Ramos (cell line): Measurements from ENCODE around the gene CDRT15.
"Not testable (repeated sequence)": the region's sequence is repeated elsewhere in the genome, so short reads cannot be mapped to it uniquely, and the experiment has no call there.

Experiments
- in situ Hi-C: fragments of 300-500 bp; cut with MboI; formaldehyde crosslinking; loops from one replicate; pipeline ENCODE4 v1.14.3; 2022; ENCODE audit warnings: low sequenced_read_pairs; ENCODE audit not compliant: unreplicated experiment

The CDRT15 gene

DNA sequence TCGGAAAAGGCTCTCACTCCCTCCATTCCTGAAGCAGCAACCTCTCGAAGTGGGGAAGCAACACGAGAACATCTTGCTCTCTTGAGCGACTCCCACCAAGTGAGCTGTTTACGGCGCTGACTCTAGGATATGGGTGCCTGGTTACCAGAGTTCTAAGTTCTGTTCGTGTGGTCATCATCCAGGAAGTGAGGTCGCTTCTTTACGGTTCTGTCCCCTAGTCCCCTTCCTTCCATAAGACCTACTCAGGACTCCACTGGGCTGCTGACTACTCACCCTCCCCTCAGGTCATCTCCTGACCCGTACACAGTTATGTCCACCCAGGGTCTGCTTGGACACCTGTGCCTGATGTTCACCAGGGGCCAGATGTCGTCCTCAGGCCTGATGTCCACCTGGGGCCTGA is at the start of gene CDRT15:
Gene CDRT15 (minus strand): TSS at position 101 of the 400 bp plus-strand sequence. CDS start 29 bp downstream, at position 72.
- in situ Hi-C loops: not testable (repeated sequence)

DNA sequence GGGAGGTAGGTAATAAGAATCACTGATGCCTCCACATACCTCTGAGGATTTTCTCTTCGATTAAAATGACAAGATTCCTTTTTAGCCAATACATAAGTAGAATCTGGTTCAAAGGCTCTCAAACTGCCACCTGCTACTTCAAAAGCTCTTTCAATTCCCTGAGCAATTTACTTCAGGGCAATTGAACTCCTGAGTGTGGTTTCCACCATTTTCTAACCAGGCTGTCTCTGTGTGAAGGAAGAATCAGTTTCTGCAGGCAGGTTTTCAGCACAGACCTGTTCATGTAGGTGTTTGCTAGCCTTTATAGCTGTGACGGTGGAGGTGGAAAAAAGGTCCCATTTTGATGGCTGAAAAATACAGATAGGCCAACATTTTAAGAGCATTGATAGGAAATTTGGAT is 46.1 kb upstream of the CDRT15 start:
- in situ Hi-C loops: no loop called here

DNA sequence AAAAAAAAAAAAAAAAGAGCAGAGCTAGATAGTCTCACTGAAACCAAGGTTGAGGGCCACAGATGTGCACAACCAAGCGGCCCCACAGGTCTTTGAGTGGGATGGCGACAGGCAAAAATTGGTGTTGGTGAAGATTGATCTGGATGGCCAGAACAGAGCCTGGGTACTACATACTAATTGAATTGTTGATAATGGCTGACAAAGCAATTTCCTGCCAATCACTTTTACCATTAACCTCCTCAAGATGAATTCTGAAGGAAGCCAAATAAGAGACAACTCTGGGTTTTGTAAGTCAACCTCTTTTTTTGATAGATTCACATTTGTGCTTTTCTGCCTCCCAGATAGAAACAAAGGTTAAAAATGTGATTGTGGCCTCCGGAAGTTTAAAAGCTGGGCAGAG is 44.9 kb upstream of the CDRT15 start:
- in situ Hi-C loops: no loop called here

DNA sequence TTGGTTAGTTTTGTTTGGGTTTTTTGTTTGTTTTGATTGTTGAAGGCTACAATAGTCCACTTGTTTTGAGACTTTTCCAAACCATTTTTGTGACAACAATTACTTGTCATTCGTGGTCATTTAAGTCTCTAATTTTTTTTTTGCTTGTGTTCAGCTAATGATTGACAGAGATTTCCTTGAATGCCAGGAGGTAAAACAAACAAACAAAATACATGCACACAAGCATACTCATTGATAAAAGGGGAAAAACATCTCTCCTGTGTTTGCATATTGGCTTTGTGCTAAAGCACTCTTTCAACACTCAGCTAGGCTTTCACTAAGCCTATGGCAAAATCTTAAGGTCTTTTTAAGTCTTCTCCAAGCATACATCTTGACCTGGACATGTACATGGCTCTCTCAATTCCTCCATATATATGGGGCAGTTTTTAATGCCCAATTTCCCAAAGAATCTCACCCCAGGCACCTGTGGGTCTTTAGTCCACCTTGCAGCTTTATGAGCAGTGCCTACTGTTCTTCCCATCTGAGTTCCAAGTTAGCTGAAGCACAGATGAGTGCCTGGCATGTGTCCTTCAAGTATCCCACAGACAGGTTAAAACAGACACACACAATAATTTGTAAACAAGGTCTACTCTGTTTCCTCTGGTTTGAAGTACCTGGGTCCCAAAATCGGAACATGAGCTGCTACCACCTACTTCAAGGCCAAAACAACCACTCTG is 40.0 kb upstream of the CDRT15 start:
- in situ Hi-C loops: no loop called here

DNA sequence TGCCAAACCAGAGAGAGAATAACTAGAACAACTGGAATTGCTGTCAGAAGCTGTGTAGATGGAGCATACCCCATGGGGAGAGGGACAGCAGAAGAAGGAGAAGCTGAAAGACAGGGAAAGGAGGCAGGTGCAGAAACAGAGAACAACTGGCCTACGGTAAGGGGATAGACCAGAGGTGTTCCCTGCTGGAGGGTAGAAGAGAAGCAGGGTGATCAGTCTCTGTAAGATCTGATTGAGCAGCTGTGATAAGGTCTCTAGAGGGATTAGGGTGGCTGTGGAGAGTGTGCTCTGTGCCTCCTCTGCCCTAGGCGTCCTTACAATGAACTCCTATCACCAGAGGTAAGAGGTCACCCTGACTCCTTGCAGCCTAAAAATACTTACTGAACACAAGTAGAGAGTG is 33.8 kb upstream of the CDRT15 start:
- in situ Hi-C loops: no loop called here

DNA sequence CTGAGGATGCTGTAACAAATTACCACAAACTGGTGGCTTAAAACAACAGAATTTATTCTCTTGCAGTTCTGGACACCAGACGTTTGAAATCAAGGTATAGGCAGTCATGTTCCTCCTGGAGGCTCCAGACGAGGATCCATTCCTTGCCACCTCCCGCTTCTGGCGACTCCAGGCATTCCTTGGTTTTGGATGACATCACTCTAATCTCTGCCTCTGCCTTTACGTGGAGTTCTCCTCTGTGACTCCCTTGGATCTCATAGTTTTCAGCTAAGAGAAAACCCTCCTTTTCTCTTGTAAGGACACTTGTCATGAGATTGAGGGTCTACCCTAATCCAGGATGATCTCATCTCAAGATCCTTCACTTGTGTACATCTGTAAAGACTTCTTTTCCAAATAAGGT is 32.8 kb upstream of the CDRT15 start:
- in situ Hi-C loops: no loop called here

DNA sequence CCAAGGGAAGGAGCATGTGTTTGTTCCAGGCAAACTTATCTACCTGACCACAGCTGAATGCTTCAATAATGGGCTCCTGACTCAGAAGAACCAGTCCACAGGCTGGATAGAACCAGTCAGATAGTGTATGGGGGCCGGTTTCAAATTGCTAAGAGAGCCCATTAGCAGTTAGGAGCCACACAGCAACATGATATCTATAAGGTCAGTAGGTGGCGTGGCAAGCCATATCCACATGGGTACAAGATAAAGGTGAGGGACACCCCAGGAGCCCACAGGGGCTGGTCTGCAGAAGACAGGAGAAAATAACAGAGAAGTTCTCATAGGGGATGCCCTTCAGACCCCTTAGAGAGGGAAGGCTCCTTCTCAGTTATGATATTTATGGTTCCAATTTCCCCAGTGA is 31.6 kb upstream of the CDRT15 start:
- in situ Hi-C loops: no loop called here

DNA sequence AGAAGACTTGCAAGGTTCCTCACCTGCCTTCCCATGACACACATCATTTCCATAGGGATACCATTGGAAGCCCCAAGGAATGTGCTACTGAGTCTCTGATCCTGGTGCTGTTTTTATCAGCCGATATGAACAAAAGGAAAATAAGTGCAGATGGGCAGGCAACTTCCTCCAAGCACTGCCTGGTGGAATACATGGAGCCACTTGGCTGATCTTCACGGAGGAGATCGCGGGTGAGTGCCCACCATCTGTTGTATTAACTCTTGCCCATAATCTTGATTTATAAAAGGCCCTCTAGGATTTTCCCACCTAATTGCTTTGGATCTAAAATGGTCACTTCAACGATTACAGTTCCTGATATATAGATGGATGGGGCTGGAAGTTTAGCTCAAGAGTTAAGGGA is 24.7 kb upstream of the CDRT15 start:
- in situ Hi-C loops: no loop called here

DNA sequence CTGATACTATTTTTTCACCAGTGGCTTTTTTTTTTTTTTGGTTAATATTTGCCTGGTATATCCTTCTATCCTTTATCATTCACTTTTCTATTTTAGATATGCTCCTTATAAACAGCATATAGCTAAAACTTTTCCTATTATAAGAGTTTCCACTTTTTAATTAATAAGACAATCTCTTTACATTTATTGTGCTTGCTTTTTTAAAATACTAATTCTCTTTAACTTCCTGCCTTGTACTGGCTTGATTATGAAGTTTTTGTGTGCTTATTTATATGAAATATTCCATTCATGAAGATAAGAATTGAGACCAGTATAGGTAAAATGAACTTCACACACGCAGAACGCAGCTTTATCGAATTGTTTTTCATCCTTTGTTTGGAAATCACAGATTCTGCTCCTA is 9.0 kb upstream of the CDRT15 start:
- in situ Hi-C loops: no loop called here

DNA sequence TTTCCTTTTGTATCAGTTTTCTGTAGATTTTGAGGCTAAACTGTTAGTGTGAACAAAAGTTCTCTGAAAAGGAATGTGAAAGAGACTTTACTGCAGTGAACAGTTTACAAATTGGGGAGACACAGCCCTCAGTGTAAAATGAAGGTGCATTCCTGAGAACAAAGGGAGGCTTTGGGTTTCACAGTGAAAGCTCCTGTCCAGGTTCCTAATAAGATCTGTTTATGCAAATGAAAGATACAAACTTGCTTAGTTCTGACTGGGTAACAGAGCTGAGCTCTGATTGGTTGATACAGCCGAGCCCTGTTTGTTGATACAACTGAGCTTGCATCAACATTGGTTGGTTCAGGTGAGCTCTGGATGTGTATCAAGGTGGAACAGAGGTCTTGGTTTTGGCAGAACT is 8.3 kb upstream of the CDRT15 start:
- in situ Hi-C loops: no loop called here

DNA sequence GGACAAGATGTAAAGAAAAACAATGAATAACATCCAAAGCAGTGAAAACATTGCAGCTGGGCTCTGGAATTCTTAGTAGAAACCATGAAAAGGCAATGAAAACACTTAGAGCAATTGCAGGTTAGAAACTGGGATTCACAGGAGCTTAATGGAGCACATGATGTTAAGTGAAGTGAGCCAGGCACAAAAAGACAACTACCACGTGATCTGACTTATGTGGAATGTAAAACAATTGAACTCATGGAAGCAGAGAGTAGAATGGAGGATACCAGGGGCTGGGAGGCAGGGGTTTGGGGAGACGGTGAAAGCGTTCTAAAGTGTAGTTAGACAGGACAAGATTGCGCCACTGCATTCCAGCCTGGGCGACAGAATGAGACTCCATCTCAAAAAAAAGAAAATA is 2.6 kb upstream of the CDRT15 start:
- in situ Hi-C loops: not testable (repeated sequence)

DNA sequence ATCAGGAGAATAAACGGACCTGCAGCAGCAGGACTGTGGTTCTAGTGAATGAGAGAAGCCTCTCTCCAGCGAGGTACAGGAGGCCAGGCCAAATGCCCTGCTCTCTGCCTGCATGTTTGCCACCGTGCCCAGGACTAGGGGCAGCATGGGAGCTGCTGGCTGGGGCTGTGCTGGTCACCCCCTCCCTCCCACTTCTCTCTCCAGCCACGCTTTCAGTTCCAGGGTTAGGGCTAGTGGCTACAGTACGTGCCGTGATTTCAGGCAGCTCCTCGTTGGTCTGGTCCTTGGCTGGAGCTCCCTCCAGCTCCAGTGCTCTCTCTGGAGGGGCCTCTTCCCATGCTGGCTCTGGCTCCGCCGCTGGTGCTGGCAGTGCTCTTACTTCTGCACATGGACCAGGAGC is 630 bp downstream of the CDRT15 start:
- in situ Hi-C loops: not testable (repeated sequence)

DNA sequence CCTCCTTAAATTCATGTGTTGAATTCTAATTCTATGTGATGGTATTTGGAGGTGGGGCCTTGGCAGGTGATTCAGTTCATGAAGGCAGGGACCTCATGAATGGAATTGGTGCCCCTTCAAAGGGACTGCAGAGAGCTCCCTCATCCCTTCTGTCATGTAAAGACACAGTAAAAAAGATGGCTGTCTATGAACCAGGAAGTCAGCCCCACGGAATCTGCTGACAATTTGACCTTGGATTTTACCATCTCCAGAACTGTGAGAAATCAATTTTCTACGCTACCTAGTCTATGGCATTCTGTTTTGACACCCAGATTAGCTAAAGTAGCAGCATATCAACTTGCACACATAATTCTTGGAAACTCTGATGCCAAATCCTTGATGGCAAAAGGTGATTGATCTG is 1.6 kb downstream of the CDRT15 start:
- in situ Hi-C loops: not testable (repeated sequence)

DNA sequence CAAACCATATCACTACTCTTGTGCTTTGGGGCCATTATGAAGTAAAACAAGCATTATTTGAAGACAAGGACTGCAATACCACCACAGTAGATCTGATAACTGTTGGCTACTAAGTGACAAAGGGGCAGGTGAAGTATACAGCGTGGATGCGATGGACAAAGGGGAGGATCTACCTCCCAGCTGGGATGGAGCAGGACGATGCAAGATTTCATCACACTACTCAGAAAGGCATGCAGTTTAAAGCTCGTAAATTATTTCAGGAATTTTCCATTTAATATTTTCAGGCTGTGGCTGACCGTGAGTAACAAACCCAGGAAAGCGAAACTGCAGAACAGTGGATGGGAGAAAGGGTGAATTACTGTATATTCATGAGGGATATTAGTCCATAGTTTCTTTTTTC is 5.5 kb downstream of the CDRT15 start:
- in situ Hi-C loops: not testable (repeated sequence)

DNA sequence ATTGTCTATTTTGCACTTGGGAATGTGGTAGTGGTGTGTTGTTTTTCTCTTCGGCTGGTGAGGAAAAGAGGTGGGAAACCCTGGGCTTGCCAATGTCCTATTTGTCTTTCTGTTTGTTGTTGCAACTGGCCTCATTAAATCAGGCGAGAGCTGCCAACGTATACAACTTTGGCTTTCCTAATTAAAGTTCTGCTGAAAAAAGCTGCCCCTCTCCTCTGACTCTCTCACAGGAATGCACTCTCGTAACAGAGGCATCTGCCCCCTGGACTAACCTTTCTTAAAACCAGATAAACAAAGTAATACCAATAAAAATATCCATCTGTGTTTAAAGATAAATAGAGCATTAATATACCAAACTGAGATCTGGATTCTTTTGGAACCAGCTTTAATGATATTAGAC is 7.8 kb downstream of the CDRT15 start:
- in situ Hi-C loops: no loop called here

DNA sequence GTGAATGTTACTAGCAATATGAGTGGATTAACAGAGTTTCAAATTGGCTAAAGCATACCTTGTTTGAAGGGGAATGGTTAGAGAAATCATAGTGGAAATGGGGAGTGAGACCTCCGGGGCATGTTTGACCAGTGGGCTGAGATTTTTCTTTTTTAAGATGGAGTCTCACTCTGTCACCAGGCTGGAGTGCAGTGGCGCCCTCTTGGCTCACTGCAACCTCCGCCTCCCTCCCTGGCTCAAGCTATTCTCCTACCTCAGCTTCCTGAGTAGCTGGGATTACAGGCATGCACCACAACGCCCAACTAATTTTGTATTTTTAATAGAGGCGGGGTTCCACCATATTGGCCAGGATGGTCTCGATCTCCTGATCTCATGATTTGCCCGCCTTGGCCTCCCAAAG is 9.6 kb downstream of the CDRT15 start:
- in situ Hi-C loops: no loop called here

DNA sequence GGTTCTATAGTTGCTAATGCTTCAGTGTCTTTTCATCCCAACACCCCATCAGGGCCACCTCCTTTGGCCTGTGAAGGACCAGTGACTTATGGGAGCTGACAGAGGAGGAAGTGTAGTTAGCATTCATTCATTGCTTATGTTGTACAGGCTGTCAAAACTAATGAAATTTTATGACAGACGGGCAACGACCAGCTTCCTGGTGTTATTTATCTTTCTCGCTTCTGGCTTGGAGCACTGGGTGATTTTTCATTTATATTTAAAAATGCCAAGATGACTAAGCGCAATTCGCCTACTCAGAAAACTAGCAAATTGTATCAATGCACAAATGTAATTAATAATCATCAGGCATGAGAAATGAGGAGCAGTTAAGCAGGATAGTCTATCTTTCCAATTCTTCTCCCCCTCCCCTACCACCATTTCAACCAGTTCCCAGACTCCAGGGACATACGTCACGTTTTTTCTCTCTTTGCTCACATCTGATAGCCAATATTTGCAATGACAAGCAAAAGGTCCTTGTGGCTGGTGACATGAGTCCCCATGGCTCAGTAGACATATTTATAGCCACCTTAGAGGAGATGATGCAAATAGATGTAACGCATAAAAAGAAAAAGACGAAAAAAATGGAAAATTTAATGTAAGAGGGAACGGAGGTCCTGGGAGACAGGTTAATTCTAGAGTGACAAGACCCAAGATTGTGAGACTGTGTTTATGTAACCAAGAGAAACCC is 11.2 kb downstream of the CDRT15 start:
- in situ Hi-C loops: no loop called here

DNA sequence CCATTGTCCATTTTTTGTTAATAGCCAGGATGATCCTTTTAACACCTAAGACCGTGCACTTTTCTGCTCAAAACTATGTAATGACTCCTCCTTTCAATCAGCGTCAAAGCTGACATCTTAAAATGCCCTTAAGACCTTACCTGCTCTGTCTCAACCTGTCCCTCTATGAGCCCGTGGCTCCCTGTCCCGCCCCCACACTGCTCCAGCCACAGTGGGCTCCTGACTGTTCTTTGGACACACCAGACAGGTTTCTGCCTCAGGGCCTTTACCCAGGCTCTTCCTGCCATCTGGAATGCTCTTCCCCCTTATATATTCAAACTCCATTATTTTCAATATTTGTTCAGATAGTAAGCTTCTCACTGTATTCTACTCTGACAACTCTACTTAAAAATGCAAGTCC is 14.1 kb downstream of the CDRT15 start:
- in situ Hi-C loops: no loop called here

DNA sequence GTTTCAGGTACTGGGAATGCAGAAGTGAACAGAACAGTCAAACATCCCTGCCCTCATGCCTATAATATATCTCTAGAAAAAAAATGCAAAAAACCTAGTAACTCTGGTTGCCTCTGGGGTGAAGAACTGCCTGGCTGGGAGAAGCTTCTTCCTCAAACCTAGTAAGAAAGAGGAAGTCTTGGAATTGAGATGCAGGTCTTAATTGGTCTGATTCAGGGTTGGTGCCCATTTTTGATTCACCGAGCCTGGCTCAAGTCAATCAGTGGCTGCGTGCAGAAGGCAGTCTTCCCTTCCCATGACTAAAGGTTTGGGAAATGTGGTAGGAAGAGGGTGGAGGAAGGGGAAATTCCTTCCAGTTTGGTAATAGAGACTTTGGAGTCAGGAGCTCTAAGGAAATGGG is 22.4 kb downstream of the CDRT15 start:
- in situ Hi-C loops: no loop called here

DNA sequence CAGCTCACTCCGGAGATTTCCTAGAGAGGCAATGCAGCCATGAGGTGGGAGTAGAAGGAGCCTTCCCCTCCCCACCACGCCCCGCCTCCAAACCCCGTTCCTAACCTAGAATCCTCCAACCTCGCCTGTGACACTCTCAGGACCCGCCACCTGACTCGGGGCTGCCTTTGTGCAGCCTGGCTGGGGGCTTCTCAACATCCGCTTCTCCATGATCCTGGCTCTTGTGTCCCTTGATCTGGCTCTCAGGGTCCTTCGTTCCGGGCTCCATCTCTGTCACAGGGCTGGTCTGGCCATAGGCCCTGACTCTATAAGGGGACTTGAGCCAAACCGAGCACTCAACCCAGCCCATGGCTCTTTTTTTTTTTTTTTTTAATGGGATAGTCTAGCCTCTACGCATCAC is 24.3 kb downstream of the CDRT15 start:
- in situ Hi-C loops: no loop called here

DNA sequence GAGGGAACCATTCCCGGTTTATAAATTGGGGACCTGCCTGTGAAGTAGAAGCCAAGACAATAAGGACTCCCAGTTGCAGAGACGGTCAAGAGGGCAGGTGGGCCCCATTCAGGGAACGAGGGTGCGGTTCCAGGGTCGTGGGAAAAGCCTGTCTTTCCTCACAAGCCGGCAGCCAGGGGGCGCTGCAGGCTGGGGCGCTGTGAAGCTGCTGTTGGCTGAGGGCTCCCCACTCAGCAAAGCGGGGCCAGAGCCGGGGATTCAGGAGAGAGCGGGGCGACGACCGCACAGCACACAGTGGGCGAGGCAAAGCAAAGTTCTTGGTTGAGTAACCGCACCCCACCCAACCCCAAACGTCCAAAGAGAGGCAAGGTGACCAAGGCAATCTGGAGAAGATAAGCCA is 24.9 kb downstream of the CDRT15 start:
- in situ Hi-C loops: no loop called here

DNA sequence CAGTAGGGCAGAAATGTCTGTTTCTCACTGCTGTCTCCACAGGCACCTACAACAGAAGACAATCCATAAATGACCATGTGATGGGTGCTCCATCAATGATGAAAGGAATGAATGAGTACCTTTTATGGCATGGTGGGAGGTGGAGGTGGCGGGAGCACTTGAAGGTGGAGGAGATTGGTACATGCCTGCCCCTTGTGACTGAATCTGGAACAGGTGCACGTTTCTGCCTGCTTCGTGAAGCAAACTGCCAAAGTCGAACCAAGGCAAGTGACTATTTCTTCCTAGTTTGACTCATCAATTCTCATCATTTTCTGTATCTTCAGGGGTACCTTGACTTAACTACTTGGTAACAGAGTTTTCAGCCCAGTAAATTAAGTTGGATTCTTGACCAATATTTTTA is 25.4 kb downstream of the CDRT15 start:
- in situ Hi-C loops: no loop called here
